Superior temporal gyrus (tissue), 1 donor: ENCODE data around the gene CTNNA2.

Experiments used
- DNase-seq: peaks from one replicate; pipeline ENCODE4 v3.0.0-alpha.2; 2016; ENCODE audit errors: extremely low spot score

CTNNA2 gene

DNA sequence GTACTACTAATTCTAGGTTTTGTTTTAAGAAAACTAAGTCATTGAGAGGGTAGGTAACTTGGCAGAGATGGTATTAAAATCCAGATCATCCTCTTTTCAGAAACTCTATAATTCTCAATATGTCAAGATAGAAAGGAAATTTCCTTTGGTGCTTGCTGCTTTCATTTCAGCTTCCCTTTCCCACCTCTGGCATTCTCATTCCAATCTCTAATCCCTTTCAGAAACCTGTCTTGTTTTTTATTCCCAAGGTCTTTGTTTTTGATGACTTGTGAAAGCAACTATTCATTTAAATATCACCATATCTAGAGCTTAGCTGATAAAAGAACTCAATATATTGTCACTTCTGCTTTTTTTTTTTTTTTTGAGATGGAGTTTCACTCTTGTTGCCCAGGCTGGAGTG lies 1034.5 kb downstream of the CTNNA2 start:
- DNase-seq, result no peak

- DNase-seq, result no peak
These were observed 1035.6 kb downstream of the CTNNA2 start for GRCh38 chr2:80548469-80548868.

DNA sequence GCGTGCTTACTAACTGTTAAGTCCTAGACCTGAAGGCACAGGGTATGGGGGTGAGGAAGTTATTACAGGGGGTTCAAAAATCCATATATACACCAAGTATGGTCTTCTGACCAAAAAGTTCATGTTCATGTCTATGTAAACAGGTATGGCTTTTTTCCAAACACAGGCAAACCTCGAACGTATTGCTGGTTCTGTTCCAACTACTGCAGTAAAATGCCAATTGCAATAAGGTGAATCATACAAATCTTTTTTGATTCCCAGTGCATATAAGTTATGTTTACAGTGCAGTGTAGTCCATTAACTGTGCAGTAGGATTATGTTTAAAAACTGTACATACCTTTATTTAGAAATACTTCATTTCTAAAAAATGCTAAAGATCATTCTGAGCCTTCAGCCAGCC lies 1037.0 kb downstream of the CTNNA2 start:
- no peak for DNase-seq

GRCh38 chr2:80560326-80560725 lies 1047.5 kb downstream of the CTNNA2 start:
- no peak for DNase-seq

DNA sequence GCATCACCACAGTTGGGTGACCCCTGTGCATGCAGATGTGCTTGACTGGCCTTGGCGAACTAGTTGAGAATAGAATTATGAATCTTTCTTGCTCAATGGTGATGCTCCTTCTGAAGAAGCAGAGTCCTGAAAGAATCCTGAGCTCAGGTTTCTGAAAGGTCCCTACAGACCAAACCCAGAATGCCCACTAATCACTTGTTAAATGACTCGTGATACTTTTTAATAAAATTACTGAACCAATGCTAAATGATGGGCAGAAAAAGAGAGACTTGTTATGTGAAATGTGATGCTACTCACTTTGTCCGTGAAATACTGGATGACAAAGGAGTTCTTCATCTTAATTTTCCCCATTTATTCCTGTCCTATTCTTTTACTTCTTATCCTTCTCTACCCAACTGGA lies 1055.2 kb downstream of the CTNNA2 start:
- no peak for DNase-seq

DNA sequence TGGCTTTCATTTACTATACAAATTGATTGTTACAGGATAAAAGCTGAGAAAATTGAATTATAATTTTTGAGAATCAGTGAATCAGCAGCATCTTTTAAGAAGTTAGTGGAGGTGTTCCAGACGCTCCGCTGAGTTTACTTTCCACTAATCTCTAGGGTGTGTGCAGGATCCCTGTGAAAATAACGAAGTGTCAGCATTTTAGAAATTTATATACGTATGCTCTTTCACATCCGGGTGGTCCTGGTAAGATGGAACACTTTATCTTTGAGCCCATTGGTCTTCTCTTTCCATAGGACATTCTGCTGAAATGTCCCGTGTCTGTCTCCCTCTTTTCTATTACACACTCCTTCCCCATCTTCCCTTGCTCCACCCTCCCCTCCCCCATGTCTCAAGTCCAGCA lies 1060.3 kb downstream of the CTNNA2 start:
- DNase-seq, result no peak

- DNase-seq, result no peak
These were observed 1061.1 kb downstream of the CTNNA2 start for GRCh38 chr2:80573950-80574349.

DNA sequence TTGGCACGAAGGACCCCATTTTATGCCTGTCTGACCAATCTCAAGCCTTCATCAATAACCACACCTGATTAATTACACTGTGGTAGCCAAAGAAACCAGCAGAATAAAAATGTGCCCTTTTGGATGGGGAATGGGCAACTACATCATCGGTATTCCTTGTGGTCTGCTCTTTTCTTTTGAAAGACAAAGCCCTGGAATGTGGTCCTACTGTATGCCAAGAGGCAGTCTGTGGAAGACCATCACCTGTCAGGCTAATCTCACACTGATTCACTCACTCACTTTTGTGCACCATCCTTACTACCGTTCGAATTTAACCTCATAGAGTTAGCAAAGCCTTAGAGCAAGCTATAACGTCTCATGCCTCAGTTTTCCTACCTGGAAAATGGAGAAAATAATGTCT lies 1066.9 kb downstream of the CTNNA2 start:
- no peak for DNase-seq

GRCh38 chr2:80591233-80591632 lies 1078.4 kb downstream of the CTNNA2 start:
- no peak for DNase-seq

- no peak for DNase-seq
These were observed 1079.3 kb downstream of the CTNNA2 start for GRCh38 chr2:80592106-80592505.

DNA sequence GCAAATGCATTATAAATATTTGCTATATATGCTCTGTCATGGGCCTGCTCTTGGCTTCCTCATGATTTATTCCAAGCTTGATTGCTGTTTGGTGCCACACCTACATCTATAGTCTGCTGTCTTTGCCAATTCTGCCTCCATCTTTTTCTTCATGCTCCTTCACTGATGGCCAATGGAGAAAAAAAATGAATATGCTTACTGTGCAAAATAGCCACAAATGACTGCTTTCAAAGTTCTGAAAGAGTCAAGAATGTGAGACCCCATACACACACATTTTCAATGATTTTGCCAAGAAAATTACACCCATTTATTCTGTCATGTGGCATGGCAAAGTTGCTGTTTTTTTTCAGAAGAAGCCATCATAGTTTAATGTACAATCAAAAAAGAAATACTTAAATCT lies 1097.3 kb downstream of the CTNNA2 start:
- DNase-seq, result no peak

- no peak for DNase-seq
These were observed 1108.8 kb downstream of the CTNNA2 start for GRCh38 chr2:80621656-80622055.

GRCh38 chr2:80624062-80624461 lies 1111.2 kb downstream of the CTNNA2 start:
- DNase-seq, result no peak

- no peak for DNase-seq
These were observed 1121.7 kb downstream of the CTNNA2 start for GRCh38 chr2:80634590-80634989.

DNA sequence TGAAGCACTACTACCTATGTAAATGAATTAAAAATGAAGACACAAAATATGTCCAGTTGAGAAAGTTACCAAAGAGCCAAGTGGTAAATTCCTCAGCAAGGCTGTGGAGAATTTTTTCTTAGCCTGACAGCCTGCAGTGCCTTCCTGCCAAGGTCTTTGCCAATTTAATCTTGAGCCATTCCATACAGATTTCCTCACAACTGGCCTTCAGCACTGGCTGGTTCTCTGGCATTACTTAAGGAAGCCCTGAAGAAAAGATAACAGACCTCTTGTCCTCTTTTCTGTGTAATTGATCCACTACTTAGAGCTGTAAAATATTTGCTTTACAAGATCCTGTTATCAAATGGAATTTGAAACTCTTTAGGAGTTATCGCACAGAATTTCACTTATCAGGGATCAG lies 1125.9 kb downstream of the CTNNA2 start:
- DNase-seq, result no peak

- no peak for DNase-seq
These were observed 1129.6 kb downstream of the CTNNA2 start for GRCh38 chr2:80642465-80642864.

GRCh38 chr2:80643598-80643997 lies 1130.7 kb downstream of the CTNNA2 start:
- DNase-seq, result no peak

DNA sequence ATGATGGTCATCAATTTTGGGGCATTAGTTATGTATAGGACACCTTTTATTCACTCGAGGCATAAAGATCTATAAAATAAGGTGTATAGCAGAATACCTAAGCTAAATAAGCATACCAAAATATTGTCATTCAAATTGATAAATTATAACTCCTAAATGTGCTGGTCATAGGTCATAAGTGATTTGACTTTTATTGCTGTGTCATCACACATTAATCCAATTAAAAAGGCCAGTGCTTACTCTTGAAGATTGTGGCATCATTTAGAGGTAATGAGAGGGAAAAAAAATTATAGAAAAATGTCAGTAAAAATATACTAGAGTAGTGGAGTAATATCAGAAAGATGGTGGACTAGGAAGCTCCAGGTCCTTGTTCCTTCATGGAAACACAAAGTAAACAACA lies 1138.6 kb downstream of the CTNNA2 start:
- no peak for DNase-seq

- DNase-seq, result no peak
These were observed 1142.4 kb downstream of the CTNNA2 start for GRCh38 chr2:80655265-80655664.

GRCh38 chr2:80670763-80671162 lies 1157.9 kb downstream of the CTNNA2 start:
- no peak for DNase-seq

- no peak for DNase-seq
These were observed 1174.7 kb downstream of the CTNNA2 start for GRCh38 chr2:80687524-80687923.

- no peak for DNase-seq
These were observed 1176.3 kb downstream of the CTNNA2 start for GRCh38 chr2:80689106-80689505.
